ENCODE results near the gene MYRIP. TPM values are rescaled to one million over a fixed set of nuclear protein-coding genes. Genes with fewer than 3 reads are reported as not detected.

Gene MYRIP
- total RNA-seq, 1 experiment from 2014 or later = not detected

DNA sequence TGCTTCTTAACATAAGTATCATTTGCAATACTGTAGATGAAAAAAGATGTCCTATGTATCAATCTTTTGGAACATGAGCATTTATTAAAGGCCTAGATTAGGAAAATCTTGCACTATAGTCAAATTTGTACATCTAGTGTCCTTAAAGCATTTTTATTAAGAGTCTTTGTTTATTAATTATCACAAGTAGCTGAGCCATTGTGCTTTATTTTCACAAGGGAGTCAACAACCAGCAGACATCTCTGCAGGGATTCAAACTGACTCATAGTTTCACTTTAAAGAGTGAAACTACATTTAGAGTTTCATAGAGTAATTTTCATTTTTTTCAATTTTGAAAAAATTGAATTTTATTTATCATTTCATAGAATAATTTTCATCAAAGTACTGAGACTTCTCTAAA lies 405.6 kb downstream of the MYRIP start:
- H3K9ac ChIP-seq (ENCODE audit: low read length) = no peak overlapping the region
- no peak overlapping the region for H3K4me2 ChIP-seq (ENCODE audit: low read length)
- TF ChIP-seq, protein P1, sequence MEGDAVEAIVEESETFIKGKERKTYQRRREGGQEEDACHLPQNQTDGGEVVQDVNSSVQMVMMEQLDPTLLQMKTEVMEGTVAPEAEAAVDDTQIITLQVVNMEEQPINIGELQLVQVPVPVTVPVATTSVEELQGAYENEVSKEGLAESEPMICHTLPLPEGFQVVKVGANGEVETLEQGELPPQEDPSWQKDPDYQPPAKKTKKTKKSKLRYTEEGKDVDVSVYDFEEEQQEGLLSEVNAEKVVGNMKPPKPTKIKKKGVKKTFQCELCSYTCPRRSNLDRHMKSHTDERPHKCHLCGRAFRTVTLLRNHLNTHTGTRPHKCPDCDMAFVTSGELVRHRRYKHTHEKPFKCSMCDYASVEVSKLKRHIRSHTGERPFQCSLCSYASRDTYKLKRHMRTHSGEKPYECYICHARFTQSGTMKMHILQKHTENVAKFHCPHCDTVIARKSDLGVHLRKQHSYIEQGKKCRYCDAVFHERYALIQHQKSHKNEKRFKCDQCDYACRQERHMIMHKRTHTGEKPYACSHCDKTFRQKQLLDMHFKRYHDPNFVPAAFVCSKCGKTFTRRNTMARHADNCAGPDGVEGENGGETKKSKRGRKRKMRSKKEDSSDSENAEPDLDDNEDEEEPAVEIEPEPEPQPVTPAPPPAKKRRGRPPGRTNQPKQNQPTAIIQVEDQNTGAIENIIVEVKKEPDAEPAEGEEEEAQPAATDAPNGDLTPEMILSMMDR (conservative IDR thresholded peaks at IDR 0.05; ENCODE audit: low read depth, low read length) = no peak
- TF ChIP-seq EZH2 (IDR thresholded peaks at IDR 0.05; ENCODE audit: low read length, unreplicated experiment) = no peak
- no peak for TF ChIP-seq EZH2phosphoT487 (IDR thresholded peaks at IDR 0.05; ENCODE audit: borderline replicate concordance, low read length)
- ChIA-PET CTCF (no interaction called here), POLR2A (ENCODE audit: unreplicated experiment) (no interaction called here)
- H3K4me3 ChIP-seq (ENCODE audit: low read length) = no peak overlapping the region
- H3K36me3 ChIP-seq (ENCODE audit: low read depth, low read length) = no peaks in the 10 kb centered on the region
- H3K9me3 ChIP-seq (ENCODE audit: low read length) = no peaks in the 10 kb centered on the region
- BruUV-seq (replicated peaks) = no TSS peak
- no peaks in the 10 kb centered on the region for H3K9me2 ChIP-seq (replicated peaks; ENCODE audit: low read length)
- ATAC-seq = no peak
- no peak overlapping the region for H3K27ac ChIP-seq (ENCODE audit: low read length)
- intact Hi-C loops (cut with micrococcal nuclease) = no loop called here
- H3K4me1 ChIP-seq (ENCODE audit: insufficient read depth, low read length) = no peaks in the 10 kb centered on the region
- no peaks in the 10 kb centered on the region for H3F3A ChIP-seq (ENCODE audit: low read length, unreplicated experiment)
- H4K20me1 ChIP-seq (ENCODE audit: low read length) = no peaks in the 10 kb centered on the region
- no peak overlapping the region for H2AFZ ChIP-seq (ENCODE audit: low read length)
- H3K79me2 ChIP-seq (ENCODE audit: low read length) = no peaks in the 10 kb centered on the region
- H3K27me3 ChIP-seq (ENCODE audit: low read length) = peaks cover 40% of the 10 kb centered on the region
- DNase-seq = no peak

DNA sequence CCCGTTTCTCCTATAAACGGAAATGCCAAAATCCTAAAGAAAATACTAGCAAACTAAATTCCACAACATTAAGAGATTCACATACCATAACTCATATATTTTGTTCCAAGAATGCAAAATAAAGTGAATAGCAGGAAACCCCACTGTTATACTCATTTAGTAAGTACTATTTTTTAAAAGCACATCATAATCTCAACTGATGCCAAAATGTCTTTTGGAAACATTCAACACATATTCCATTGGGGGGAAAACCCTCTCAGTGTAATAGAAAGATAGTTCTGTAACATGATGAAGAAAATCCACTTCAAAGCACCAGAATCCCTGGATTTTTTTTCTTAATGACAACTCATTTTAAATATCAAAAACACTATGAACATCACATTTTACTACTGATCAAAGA lies 407.1 kb downstream of the MYRIP start:
- POLR2A ChIA-PET (ENCODE audit: unreplicated experiment) = no interaction called here
- TF ChIP-seq EZH2phosphoT487 (IDR thresholded peaks at IDR 0.05; ENCODE audit: borderline replicate concordance, low read length) (no peak), EZH2 (IDR thresholded peaks at IDR 0.05; ENCODE audit: low read length, unreplicated experiment) (no peak)
- TF ChIP-seq, protein P1 (conservative IDR thresholded peaks at IDR 0.05; ENCODE audit: low read depth, low read length) = no peak

DNA sequence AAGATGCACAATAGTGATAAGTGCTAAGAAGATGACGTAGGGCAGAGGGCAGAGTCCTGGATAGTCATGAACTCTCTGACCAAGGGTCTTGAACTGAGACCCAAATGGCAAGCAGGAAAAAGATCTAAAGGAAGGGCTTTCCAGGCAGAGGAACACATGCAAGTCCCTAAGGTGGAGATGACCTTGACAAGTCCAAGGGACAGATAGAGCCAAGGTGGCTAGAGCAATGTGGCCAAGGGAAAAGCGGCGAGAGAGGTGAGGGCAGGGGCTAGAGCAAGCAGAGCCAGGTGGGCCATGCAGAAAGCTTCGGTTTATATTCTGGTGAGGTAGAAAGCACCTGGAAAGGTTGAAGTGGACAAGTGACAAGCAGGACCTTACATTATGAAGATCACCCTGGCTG lies 414.4 kb downstream of the MYRIP start:
- ChIA-PET POLR2A (ENCODE audit: unreplicated experiment) (no interaction called here), CTCF (no interaction called here)
- intact Hi-C loops (cut with micrococcal nuclease) = no loop called here
- ATAC-seq (no peak), DNase-seq (no peak)
- H3K36me3 ChIP-seq (ENCODE audit: low read depth, low read length) = no peaks in the 10 kb centered on the region
- H2AFZ ChIP-seq (ENCODE audit: low read length) = no peak overlapping the region
- no peak overlapping the region for H3K27ac ChIP-seq (ENCODE audit: low read length)
- no peaks in the 10 kb centered on the region for H3F3A ChIP-seq (ENCODE audit: low read length, unreplicated experiment)
- H3K4me1 ChIP-seq (ENCODE audit: insufficient read depth, low read length) = no peaks in the 10 kb centered on the region
- H3K9ac ChIP-seq (ENCODE audit: low read length) = no peak overlapping the region
- H3K9me2 ChIP-seq (replicated peaks; ENCODE audit: low read length) = no peaks in the 10 kb centered on the region
- no peak overlapping the region for H3K4me3 ChIP-seq (ENCODE audit: low read length)
- H3K79me2 ChIP-seq (ENCODE audit: low read length) = no peaks in the 10 kb centered on the region
- TF ChIP-seq, protein P1 (conservative IDR thresholded peaks at IDR 0.05; ENCODE audit: low read depth, low read length) = no peak
- TF ChIP-seq EZH2phosphoT487 (IDR thresholded peaks at IDR 0.05; ENCODE audit: borderline replicate concordance, low read length) (no peak), EZH2 (IDR thresholded peaks at IDR 0.05; ENCODE audit: low read length, unreplicated experiment) (no peak)
- H3K4me2 ChIP-seq (ENCODE audit: low read length) = no peak overlapping the region
- BruUV-seq (replicated peaks) = no TSS peak
- peaks cover 62% of the 10 kb centered on the region for H3K27me3 ChIP-seq (ENCODE audit: low read length)
- no peaks in the 10 kb centered on the region for H4K20me1 ChIP-seq (ENCODE audit: low read length)
- no peaks in the 10 kb centered on the region for H3K9me3 ChIP-seq (ENCODE audit: low read length)

More for the DNA sequence above, 407.1 kb downstream of the MYRIP start:
- Histone ChIP-seq H3F3A (ENCODE audit: low read length, unreplicated experiment) (no peaks in the 10 kb centered on the region), H3K27ac (ENCODE audit: low read length) (no peak overlapping the region), H2AFZ (ENCODE audit: low read length) (no peak overlapping the region), H3K9ac (ENCODE audit: low read length) (no peak overlapping the region), H3K9me2 (replicated peaks; ENCODE audit: low read length) (no peaks in the 10 kb centered on the region), H3K36me3 (ENCODE audit: low read depth, low read length) (no peaks in the 10 kb centered on the region), H4K20me1 (ENCODE audit: low read length) (no peaks in the 10 kb centered on the region), H3K9me3 (ENCODE audit: low read length) (no peaks in the 10 kb centered on the region), H3K4me2 (ENCODE audit: low read length) (no peak overlapping the region), H3K4me3 (ENCODE audit: low read length) (no peak overlapping the region), H3K27me3 (ENCODE audit: low read length) (peaks cover 40% of the 10 kb centered on the region), H3K79me2 (ENCODE audit: low read length) (no peaks in the 10 kb centered on the region), H3K4me1 (ENCODE audit: insufficient read depth, low read length) (no peaks in the 10 kb centered on the region)
- ATAC-seq = no peak
- intact Hi-C loops (cut with micrococcal nuclease) = no loop called here
- CTCF ChIA-PET = no interaction called here
- no TSS peak for BruUV-seq (replicated peaks)
- DNase-seq = no peak
